Natural killer cell (primary cell): ENCODE data around the gene ZFHX3. TPM values are rescaled to one million over a fixed set of nuclear protein-coding genes. Genes with fewer than 3 reads are reported as not detected.

ENCODE experiments used
- ATAC-seq, 3 donors: fragments of 150-1000 bp in 2 of 3; fragments of 200-7000 bp in 1 of 3; cut with Tn5 transposase; 1 replicate in 1 of 3; 2 replicates in 2 of 3; pipeline ENCODE4 v1.10.0; 2021; ENCODE audit warnings: mild to moderate bottlenecking in 2 of 3, moderate library complexity in 2 of 3
- DNase-seq, 2 donors: peaks; one replicate each; pipeline versions ENCODE4 v3.0.0 to v3.0.0-alpha.2; 2013 to 2021; ENCODE audit warnings: mixed read lengths in 1 of 2
- H3K27ac ChIP-seq: one replicate; pipeline ENCODE4 v1.5.1; 2013; ENCODE audit warnings: mild to moderate bottlenecking, low read length
- H3K27me3 ChIP-seq: one replicate; pipeline ENCODE4 v1.6.1; 2013; ENCODE audit warnings: low read length; ENCODE audit not compliant: control insufficient read depth, insufficient read depth
- H3K36me3 ChIP-seq: one replicate; pipeline ENCODE4 v1.6.1; 2013; ENCODE audit warnings: low read length; ENCODE audit not compliant: control insufficient read depth, insufficient read depth
- H3K4me1 ChIP-seq: one replicate; pipeline ENCODE4 v1.6.1; 2013; ENCODE audit warnings: low read length; ENCODE audit not compliant: control insufficient read depth, insufficient read depth
- H3K4me3 ChIP-seq: one replicate; pipeline ENCODE4 v1.5.1; 2013; ENCODE audit warnings: low read length
- H3K9me3 ChIP-seq: one replicate; pipeline ENCODE4 v1.6.1; 2013; ENCODE audit warnings: low read length; ENCODE audit not compliant: control insufficient read depth, insufficient read depth
- H3K27ac Mint-ChIP-seq, 2 donors: one replicate each; pipeline ENCODE4 v1.8.0; 2022; ENCODE audit warnings: mild to moderate bottlenecking in 2 of 2, mixed read lengths in 2 of 2, moderate library complexity in 1 of 2
- H3K27me3 Mint-ChIP-seq, 2 donors: one replicate each; pipeline ENCODE4 v1.8.0; 2022; ENCODE audit warnings: low read depth in 2 of 2, mixed read lengths in 2 of 2
- H3K36me3 Mint-ChIP-seq: one replicate; pipeline ENCODE4 v1.8.0; 2022; ENCODE audit warnings: mixed read lengths
- H3K4me1 Mint-ChIP-seq, 2 donors: one replicate each; pipeline ENCODE4 v1.8.0; 2022; ENCODE audit warnings: mixed read lengths in 2 of 2
- H3K4me3 Mint-ChIP-seq: one replicate; pipeline ENCODE4 v1.8.0; 2022; ENCODE audit warnings: mild to moderate bottlenecking, moderate library complexity, mixed read lengths
- H3K9me3 Mint-ChIP-seq, 2 donors: one replicate each; pipeline ENCODE4 v1.8.0; 2022; ENCODE audit warnings: mixed read lengths in 2 of 2
- CTCF ChIP-seq: fragments of 200-600 bp; IDR thresholded peaks from one replicate; pipeline ENCODE4 v1.8.0; 2022; ENCODE audit warnings: antibody characterized with exemption
- WGBS: methylation state at CpG from one replicate; pipeline ENCODE4 v1.1.7; 2013; ENCODE audit warnings: missing lambda C conversion rate; ENCODE audit not compliant: insufficient coverage; 5-methylcytosine and 5-hydroxymethylcytosine counted together
- intact Hi-C: fragments of 100-400 bp; cut with micrococcal nuclease; formaldehyde crosslinking; loops from one replicate; pipeline ENCODE4 v1.14.2; 2022
- total RNA-seq, 4 donors: library from RNA; stranded (reverse); fragments of 120-200 nt in 1 of 4; gene quantifications; one replicate each; pipeline versions ENCODE4 v1.2.3 to v1.2.4, GENCODE V29; 2013 to 2022

Gene ZFHX3
- total RNA-seq, 3 donors from 2014 or later (not counting 1 experiment from before 2014, with no cell fraction given) = 5.8 to 7.8 (median 7.5) TPM

GRCh38 chr16:72850853-72851252 is 197.1 kb downstream of the ZFHX3 start:
- Mint-ChIP-seq H3K27ac (no peak overlapping the region), H3K4me3 (no peak overlapping the region), H3K27me3 (peaks cover 4% of the 10 kb centered on the region in 2 donors), H3K4me1 (peaks cover 17 to 31% of the 10 kb centered on the region in 2 donors), H3K9me3 (no peaks in the 10 kb centered on the region), H3K36me3 (no peaks in the 10 kb centered on the region)
- TF ChIP-seq CTCF = no peak
- H3K27ac ChIP-seq = no peak overlapping the region
- no peak for DNase-seq
- intact Hi-C loops = no loop called here
- no peaks in the 10 kb centered on the region for H3K9me3 ChIP-seq
- peaks cover 20% of the 10 kb centered on the region for H3K4me1 ChIP-seq
- WGBS = 90% methylated on average over 6 of the region's 6 CpGs
- no peak for ATAC-seq
- no peaks in the 10 kb centered on the region for H3K36me3 ChIP-seq
- H3K4me3 ChIP-seq = no peak overlapping the region
- no peaks in the 10 kb centered on the region for H3K27me3 ChIP-seq

- H3K27me3 ChIP-seq = no peaks in the 10 kb centered on the region
- H3K9me3 ChIP-seq = no peaks in the 10 kb centered on the region
- WGBS = 30% methylated on average over 4 of the region's 4 CpGs
- H3K4me1 Mint-ChIP-seq = peaks cover 23 to 37% of the 10 kb centered on the region in 2 donors
- H3K4me3 ChIP-seq = no peak overlapping the region
- no peaks in the 10 kb centered on the region for H3K36me3 ChIP-seq
- peaks cover 7% of the 10 kb centered on the region in 2 donors for H3K27me3 Mint-ChIP-seq
- ATAC-seq = no peak
- H3K9me3 Mint-ChIP-seq = no peaks in the 10 kb centered on the region
- peaks cover 23% of the 10 kb centered on the region for H3K4me1 ChIP-seq
- no peak for TF ChIP-seq CTCF
- no peaks in the 10 kb centered on the region for H3K36me3 Mint-ChIP-seq
- intact Hi-C loops = no loop called here
- no peak overlapping the region for H3K4me3 Mint-ChIP-seq
- no peak for DNase-seq
- H3K27ac ChIP-seq = no peak overlapping the region
- H3K27ac Mint-ChIP-seq = no peak overlapping the region
Observed at GRCh38 chr16:72850021-72850420, 197.9 kb downstream of the ZFHX3 start.

DNA sequence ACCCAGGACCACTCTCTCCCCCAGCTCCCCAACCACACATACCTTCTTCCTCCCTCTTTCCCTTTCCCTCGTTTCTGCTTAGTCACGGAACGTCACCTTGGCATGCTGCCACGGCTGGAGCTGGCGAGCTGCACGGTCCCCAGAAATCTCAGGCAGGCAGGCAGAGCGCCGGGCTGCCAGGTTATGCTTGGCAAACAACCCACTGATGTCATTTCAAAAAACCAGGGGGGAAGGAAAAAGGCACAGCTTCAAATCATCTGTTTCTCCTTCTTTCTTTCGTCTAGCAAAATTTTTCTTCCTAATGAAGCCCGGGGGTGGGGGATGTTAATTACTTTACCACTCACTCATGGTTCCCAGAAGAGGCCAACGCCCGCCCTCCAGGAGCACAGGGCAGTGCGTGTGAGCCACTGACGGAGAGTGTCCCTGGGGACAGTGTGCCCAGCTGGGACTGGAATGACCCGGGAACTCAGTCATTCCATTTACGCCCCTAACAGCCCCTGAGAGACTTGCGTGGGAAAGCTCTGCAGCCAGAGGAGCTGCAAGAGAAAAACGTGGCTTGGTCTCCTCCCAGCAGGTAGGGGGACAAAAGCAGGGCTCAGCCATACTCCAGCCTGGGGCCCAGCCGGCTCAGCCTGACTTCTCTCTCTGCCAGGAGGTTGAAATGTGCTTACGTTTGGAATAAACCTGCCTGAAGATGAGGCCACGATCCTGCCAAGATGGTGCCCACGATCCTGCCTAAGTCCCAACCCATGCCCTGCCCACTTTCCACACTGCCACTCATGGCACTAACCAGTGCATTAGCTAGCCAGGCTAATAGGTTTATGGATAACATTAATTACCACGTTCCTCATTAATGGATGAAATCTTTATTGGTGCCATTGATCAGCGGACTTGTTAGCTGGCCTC is 198.9 kb downstream of the ZFHX3 start:
- Mint-ChIP-seq H3K9me3 (no peaks in the 10 kb centered on the region), H3K4me1 (peaks cover 33 to 43% of the 10 kb centered on the region in 2 donors), H3K27me3 (peaks cover 10 to 17% of the 10 kb centered on the region in 2 donors), H3K36me3 (no peaks in the 10 kb centered on the region), H3K27ac (no peak overlapping the region), H3K4me3 (no peak overlapping the region)
- peaks cover 30% of the 10 kb centered on the region for H3K4me1 ChIP-seq
- no peaks in the 10 kb centered on the region for H3K36me3 ChIP-seq
- no peaks in the 10 kb centered on the region for H3K27me3 ChIP-seq
- H3K4me3 ChIP-seq = no peak overlapping the region
- no peak overlapping the region for H3K27ac ChIP-seq
- no peak for DNase-seq
- H3K9me3 ChIP-seq = no peaks in the 10 kb centered on the region
- intact Hi-C loops = no loop called here
- TF ChIP-seq CTCF = no peak
- WGBS = 61% methylated on average over 22 of the region's 24 CpGs
- no peak for ATAC-seq
